HFFc6 (cell line): ENCODE results near the gene PPA2. TPM values are rescaled to one million over a fixed set of nuclear protein-coding genes. Genes with fewer than 3 reads are reported as not detected.

ENCODE experiments used
- DNase-seq: peaks from one replicate; pipeline ENCODE4 v3.0.0-alpha.2; 2018
- H3K27ac Mint-ChIP-seq: 2 replicates; pipeline ENCODE4 v1.8.0; 2020; ENCODE audit warnings: mild to moderate bottlenecking, mixed read lengths
- H3K27me3 Mint-ChIP-seq: 2 replicates; pipeline ENCODE4 v1.8.0; 2021; ENCODE audit warnings: mild to moderate bottlenecking, moderate library complexity, mixed read lengths; ENCODE audit not compliant: insufficient read depth
- H3K36me3 Mint-ChIP-seq: 2 replicates; pipeline ENCODE4 v1.8.0; 2021; ENCODE audit warnings: low read depth, mixed read lengths
- H3K4me1 Mint-ChIP-seq: 2 replicates; pipeline ENCODE4 v1.8.0; 2020; ENCODE audit warnings: low read depth, mixed read lengths
- H3K4me3 Mint-ChIP-seq: 2 replicates; pipeline ENCODE4 v1.8.0; 2020; ENCODE audit warnings: mild to moderate bottlenecking, moderate library complexity, mixed read lengths
- H3K9me3 Mint-ChIP-seq: 2 replicates; pipeline ENCODE4 v1.8.0; 2020; ENCODE audit warnings: mild to moderate bottlenecking, mixed read lengths
- total RNA-seq, 6 experiments: library from RNA; stranded (reverse); fragmentation: NEBNext Ultra II Directional; extraction: Animal tissue kit (Norgen Biotek cat#: 25700); gene quantifications; 2 replicates in 1 of 6; 3 replicates in 5 of 6; pipeline ENCODE4 v1.2.3, GENCODE V29; 2021
- TF ChIP-seq, protein P1 (sequence below): fragments of 200-600 bp; sonication (generic); IDR thresholded peaks from 2 replicates; pipeline ENCODE4 v1.5.0; 2021; ENCODE audit warnings: antibody characterized with exemption, mild to moderate bottlenecking

The PPA2 gene
- total RNA-seq, 6 experiments from 2014 or later: 51.8 to 72.9 (median 59.8) TPM

GRCh38 chr4:105474099-105474518 is 247 bp upstream of the PPA2 start:
- no peaks in the 10 kb centered on the region for H3K36me3 Mint-ChIP-seq
- peak; percentile 72 for DNase-seq
- no peaks in the 10 kb centered on the region for H3K9me3 Mint-ChIP-seq
- H3K4me3 Mint-ChIP-seq: peak overlapping the region; percentile 99
- TF ChIP-seq, protein P1, sequence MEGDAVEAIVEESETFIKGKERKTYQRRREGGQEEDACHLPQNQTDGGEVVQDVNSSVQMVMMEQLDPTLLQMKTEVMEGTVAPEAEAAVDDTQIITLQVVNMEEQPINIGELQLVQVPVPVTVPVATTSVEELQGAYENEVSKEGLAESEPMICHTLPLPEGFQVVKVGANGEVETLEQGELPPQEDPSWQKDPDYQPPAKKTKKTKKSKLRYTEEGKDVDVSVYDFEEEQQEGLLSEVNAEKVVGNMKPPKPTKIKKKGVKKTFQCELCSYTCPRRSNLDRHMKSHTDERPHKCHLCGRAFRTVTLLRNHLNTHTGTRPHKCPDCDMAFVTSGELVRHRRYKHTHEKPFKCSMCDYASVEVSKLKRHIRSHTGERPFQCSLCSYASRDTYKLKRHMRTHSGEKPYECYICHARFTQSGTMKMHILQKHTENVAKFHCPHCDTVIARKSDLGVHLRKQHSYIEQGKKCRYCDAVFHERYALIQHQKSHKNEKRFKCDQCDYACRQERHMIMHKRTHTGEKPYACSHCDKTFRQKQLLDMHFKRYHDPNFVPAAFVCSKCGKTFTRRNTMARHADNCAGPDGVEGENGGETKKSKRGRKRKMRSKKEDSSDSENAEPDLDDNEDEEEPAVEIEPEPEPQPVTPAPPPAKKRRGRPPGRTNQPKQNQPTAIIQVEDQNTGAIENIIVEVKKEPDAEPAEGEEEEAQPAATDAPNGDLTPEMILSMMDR: peak; percentile 90
- H3K4me1 Mint-ChIP-seq: peaks cover 38% of the 10 kb centered on the region
- H3K27me3 Mint-ChIP-seq: peaks cover 8% of the 10 kb centered on the region; the same call in 1 of the 2 replicates
- peak overlapping the region; percentile 99 for H3K27ac Mint-ChIP-seq

DNA sequence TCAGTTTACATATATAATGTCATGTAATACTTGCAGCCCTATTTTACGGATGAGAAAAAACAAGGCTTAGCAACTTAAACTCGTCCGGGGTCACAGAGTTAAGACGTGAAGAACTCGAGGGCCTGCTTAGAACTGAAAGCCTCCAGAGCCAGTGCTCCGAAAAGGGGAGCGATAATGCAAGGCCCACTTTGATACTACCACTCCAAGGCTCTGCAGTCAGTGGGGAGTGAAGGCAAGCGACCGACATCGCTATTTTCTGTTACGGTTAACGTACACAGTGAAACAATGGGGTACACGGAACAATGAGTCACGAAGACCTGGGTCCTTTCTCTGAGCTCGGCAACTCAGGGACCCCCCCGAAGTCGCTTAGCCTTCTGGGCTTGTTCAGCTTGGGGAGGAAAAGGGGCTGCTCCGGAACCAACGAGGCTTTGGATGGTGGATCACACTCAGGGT is 965 bp downstream of the PPA2 start:
- Mint-ChIP-seq H3K9me3 (no peaks in the 10 kb centered on the region), H3K27me3 (peaks cover 8% of the 10 kb centered on the region; the same call in 1 of the 2 replicates), H3K27ac (peak overlapping the region; percentile 99), H3K4me1 (peaks cover 41% of the 10 kb centered on the region), H3K36me3 (no peaks in the 10 kb centered on the region), H3K4me3 (peak overlapping the region; percentile 99)
- no peak for DNase-seq
- TF ChIP-seq, protein P1: no peak

DNA sequence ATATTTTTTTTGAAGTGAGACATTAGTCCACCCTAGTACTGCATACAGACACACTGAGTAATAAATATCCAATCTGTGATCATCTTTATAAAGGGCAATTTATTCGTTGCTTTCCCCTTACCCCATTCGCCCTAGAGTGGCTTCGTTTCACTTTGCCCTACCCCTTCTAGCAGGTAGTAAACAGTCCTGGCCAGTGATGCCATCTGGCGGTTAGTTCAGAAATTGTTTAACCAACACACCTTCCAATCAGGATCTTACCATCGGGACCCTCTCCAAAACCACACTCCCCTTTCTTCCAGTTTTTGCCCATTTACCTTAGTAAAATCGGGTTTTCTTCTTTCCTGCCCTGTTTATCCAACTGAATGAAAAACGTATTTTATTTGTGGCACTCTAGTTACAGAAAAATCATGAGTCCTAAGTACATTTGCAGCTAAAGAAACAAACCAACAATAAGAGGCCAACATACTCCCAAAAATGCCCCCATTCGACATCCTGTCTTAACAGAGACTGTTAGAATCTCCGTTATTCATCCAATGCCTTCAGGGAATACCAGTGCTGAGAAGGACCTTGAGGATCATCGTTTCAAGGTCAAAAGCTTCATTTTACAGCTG is 2.2 kb downstream of the PPA2 start:
- Mint-ChIP-seq H3K27ac (peak overlapping the region; percentile 36), H3K9me3 (no peaks in the 10 kb centered on the region), H3K36me3 (peaks cover 10% of the 10 kb centered on the region), H3K27me3 (peaks cover 8% of the 10 kb centered on the region; the same call in 1 of the 2 replicates), H3K4me3 (peak overlapping the region; percentile 99), H3K4me1 (peaks cover 41% of the 10 kb centered on the region)
- peak; percentile 70 for DNase-seq
- TF ChIP-seq, protein P1: peak; percentile 86

- Mint-ChIP-seq H3K9me3 (no peaks in the 10 kb centered on the region), H3K4me3 (peak overlapping the region; percentile 99), H3K4me1 (peaks cover 41% of the 10 kb centered on the region), H3K36me3 (peaks cover 19% of the 10 kb centered on the region), H3K27me3 (peaks cover 8% of the 10 kb centered on the region; the same call in 1 of the 2 replicates), H3K27ac (peak overlapping the region; percentile 36; the same call in 1 of the 2 replicates)
- TF ChIP-seq, protein P1: no peak
- DNase-seq: no peak
These were observed 3.1 kb downstream of the PPA2 start for GRCh38 chr4:105470766-105471165.

DNA sequence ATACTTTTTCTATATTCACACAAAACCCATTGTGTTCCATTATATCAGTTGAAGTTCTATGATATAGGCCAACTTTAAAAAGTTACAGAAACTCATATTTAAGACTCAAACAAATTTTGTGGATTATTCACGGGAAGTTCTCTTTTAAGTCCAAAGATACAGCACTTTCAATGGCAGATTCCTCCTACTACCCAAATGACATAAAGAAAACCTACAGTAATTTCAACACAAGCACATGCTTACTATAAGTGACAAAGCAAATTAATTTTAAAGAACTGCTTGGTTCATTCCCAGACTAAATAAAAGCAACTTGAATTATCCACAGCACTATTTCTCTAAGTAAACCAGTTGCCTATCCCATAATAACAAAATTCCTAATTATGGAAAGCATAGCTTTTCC is 4.1 kb downstream of the PPA2 start:
- Mint-ChIP-seq H3K4me3 (no peak overlapping the region), H3K36me3 (peaks cover 26% of the 10 kb centered on the region)

More for the DNA sequence above, 4.1 kb downstream of the PPA2 start:
- peaks cover 8% of the 10 kb centered on the region; the same call in 1 of the 2 replicates for H3K27me3 Mint-ChIP-seq
- peaks cover 41% of the 10 kb centered on the region for H3K4me1 Mint-ChIP-seq
- no peaks in the 10 kb centered on the region for H3K9me3 Mint-ChIP-seq
- DNase-seq: no peak
- TF ChIP-seq, protein P1: no peak
- no peak overlapping the region for H3K27ac Mint-ChIP-seq
